Activated effector memory CD4-positive, alpha-beta T cell treated with Interleukin-2 at 50 U/mL for 16 hours (primary cell): ENCODE measurements around the gene PRG3.
"Not testable (repeated sequence)": the region's sequence is repeated elsewhere in the genome, so short reads cannot be mapped to it uniquely, and the experiment has no call there.

Experiments
- DNase-seq: peaks from one replicate; pipeline ENCODE4 v3.0.0-alpha.2; 2020

The PRG3 gene

GRCh38 chr11:57407941-57408475 is 27.1 kb upstream of the PRG3 start:
- DNase-seq = no peak

GRCh38 chr11:57407010-57407920 is 26.3 kb upstream of the PRG3 start:
- no peak for DNase-seq

- DNase-seq = no peak
Observed at GRCh38 chr11:57406337-57406904, 25.5 kb upstream of the PRG3 start.

GRCh38 chr11:57405271-57405860 is 24.4 kb upstream of the PRG3 start:
- DNase-seq = no peak

- no peak for DNase-seq
Observed at GRCh38 chr11:57403802-57404147, 22.8 kb upstream of the PRG3 start.

- DNase-seq = not testable (repeated sequence)
Observed at GRCh38 chr11:57403003-57403801, 22.3 kb upstream of the PRG3 start.

GRCh38 chr11:57402188-57403002 is 21.4 kb upstream of the PRG3 start:
- no peak for DNase-seq

- no peak for DNase-seq
Observed at GRCh38 chr11:57399972-57400578, 19.1 kb upstream of the PRG3 start.

GRCh38 chr11:57399221-57399620 is 18.3 kb upstream of the PRG3 start:
- no peak for DNase-seq

GRCh38 chr11:57397394-57397990 is 16.5 kb upstream of the PRG3 start:
- DNase-seq = no peak

GRCh38 chr11:57396744-57397143 is 15.8 kb upstream of the PRG3 start:
- no peak for DNase-seq

GRCh38 chr11:57395905-57396623 is 15.1 kb upstream of the PRG3 start:
- DNase-seq = no peak

GRCh38 chr11:57394203-57394965 is 13.4 kb upstream of the PRG3 start:
- no peak for DNase-seq

- no peak for DNase-seq
Observed at GRCh38 chr11:57392763-57393105, 11.8 kb upstream of the PRG3 start.

- DNase-seq = no peak
Observed at GRCh38 chr11:57392066-57392762, 11.3 kb upstream of the PRG3 start.

- no peak for DNase-seq
Observed at GRCh38 chr11:57391539-57391938, 10.6 kb upstream of the PRG3 start.

GRCh38 chr11:57391111-57391510 is 10.2 kb upstream of the PRG3 start:
- DNase-seq = no peak

GRCh38 chr11:57390535-57390934 is 9.6 kb upstream of the PRG3 start, which contains the start of gene PRG2:
Gene PRG2 (minus strand): TSS chr11:57390650. CDS start chr11:57389944, 706 bp downstream.
- DNase-seq = no peak
